Esophagus muscularis mucosa (tissue), 4 donors: ENCODE results near the gene ZIC2. TPM values are rescaled to one million over a fixed set of nuclear protein-coding genes. Genes with fewer than 3 reads are reported as not detected.

Experiments
- DNase-seq: peaks from one replicate; pipeline ENCODE4 v3.0.0-alpha.2; 2017; ENCODE audit errors: extremely low spot score
- H3K27ac ChIP-seq, 4 donors: fragments of 200-600 bp; sonication (generic); replicated peaks in 1 of 4; 1 replicate in 3 of 4; 2 replicates in 1 of 4; pipeline ENCODE4 v1.5.1; 2016 to 2019; ENCODE audit warnings: mild to moderate bottlenecking in 1 of 4
- H3K27me3 ChIP-seq, 4 donors: fragments of 200-600 bp; sonication (generic); one replicate each; pipeline versions ENCODE4 v1.5.1 to v1.6.0; 2016 to 2019
- H3K36me3 ChIP-seq, 4 donors: fragments of 200-600 bp; sonication (generic); one replicate each; pipeline ENCODE4 v1.5.1; 2016 to 2019
- H3K4me1 ChIP-seq, 4 donors: fragments of 200-600 bp; sonication (generic); one replicate each; pipeline ENCODE4 v1.5.1; 2016 to 2019
- H3K4me3 ChIP-seq, 4 donors: fragments of 200-600 bp; sonication (generic); 1 replicate in 2 of 4; 2 replicates in 2 of 4; pipeline ENCODE4 v1.5.1; 2016 to 2019; ENCODE audit warnings: mild to moderate bottlenecking in 4 of 4, moderate library complexity in 1 of 4
- H3K9me3 ChIP-seq, 4 donors: fragments of 200-600 bp; sonication (generic); 1 replicate in 3 of 4; 2 replicates in 1 of 4; pipeline ENCODE4 v1.5.1; 2016 to 2019
- CTCF ChIP-seq, 3 experiments: fragments of 200-600 bp in 2 of 3; fragments of 450-650 bp in 1 of 3; sonication (generic) in 2 of 3; IDR thresholded peaks; one replicate each; pipeline ENCODE4 v1.5.1; 2017 to 2019; ENCODE audit warnings: antibody characterized with exemption in 3 of 3, mild to moderate bottlenecking in 2 of 3, moderate library complexity in 1 of 3
- EP300 ChIP-seq: sonication (generic); formaldehyde crosslinking; IDR thresholded peaks from one replicate; pipeline ENCODE4 v1.6.1; 2017; ENCODE audit warnings: antibody characterized with exemption
- POLR2A ChIP-seq: fragments of 450-650 bp; IDR thresholded peaks from one replicate; pipeline ENCODE4 v1.6.1; 2017; ENCODE audit warnings: antibody characterized with exemption, moderate library complexity, mild to moderate bottlenecking, low read depth
- POLR2AphosphoS5 ChIP-seq, 2 donors: sonication (generic); formaldehyde crosslinking; IDR thresholded peaks; one replicate each; pipeline ENCODE4 v1.6.1; 2017; ENCODE audit warnings: antibody characterized with exemption in 2 of 2
- WGBS: methylation state at CpG from one replicate; pipeline ENCODE4 v1.1.5; 2018; 5-methylcytosine and 5-hydroxymethylcytosine counted together
- intact Hi-C: fragments of 100-400 bp; cut with DNase I; formaldehyde crosslinking; loops from one replicate; pipeline ENCODE4 v1.15.1; 2023
- total RNA-seq, 4 donors: library from RNA; depleted of rRNA; stranded (reverse); fragments of >200 nt; gene quantifications; one replicate each; pipeline versions ENCODE4 v1.1.0 to v1.2.1, GENCODE V29; 2016

The ZIC2 gene
- total RNA-seq, 4 donors from 2014 or later = not detected

DNA sequence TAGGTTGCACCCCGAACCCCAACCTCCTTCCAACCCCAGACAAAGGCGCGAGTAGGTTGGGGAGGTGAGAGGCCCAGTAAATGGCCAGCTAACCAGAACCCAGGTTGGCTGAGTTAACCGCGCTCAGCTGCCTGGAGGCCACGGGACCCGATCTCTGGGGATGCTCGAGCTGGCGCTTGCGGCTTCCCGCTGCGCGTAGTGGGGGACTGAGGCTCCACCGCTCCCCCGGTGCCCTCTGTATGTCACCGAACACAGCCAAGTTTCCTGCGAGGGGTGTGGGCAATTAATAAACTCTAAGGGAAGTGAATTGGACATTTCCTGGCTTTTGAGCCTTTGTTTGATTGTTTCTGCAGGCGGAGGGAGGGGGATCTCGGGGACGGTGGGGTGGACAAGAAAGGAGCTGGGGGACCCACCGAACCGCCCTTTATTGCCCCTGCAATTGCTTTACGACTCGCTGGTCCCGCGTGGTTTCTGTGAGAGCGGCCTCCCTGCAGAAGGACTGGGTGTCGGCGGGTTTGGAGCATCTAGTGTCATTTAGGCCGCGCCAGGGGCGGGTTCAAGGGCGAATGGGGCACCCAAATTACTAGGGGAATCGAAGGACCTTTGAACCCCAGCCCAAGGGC lies 6.5 kb upstream of the ZIC2 start:
- Histone ChIP-seq H3K9me3 (no peaks in the 10 kb centered on the region), H3K27ac (no peak overlapping the region), H3K27me3 (peaks cover 19 to 100% (median 88%) of the 10 kb centered on the region in 4 donors), H3K36me3 (no peaks in the 10 kb centered on the region), H3K4me3 (no peak overlapping the region), H3K4me1 (peaks cover 23 to 43% (median 35%) of the 10 kb centered on the region in 4 donors)
- WGBS = 11% methylated on average over 27 of the region's 34 CpGs
- TF ChIP-seq POLR2A (no peak), POLR2AphosphoS5 (IDR thresholded peaks at IDR 0.05) (no peak), EP300 (no peak), CTCF (IDR thresholded peaks at IDR 0.05) (no peak)
- no peak for DNase-seq
- intact Hi-C loops = loop anchor here (10.0 kb wide), 1 partner anchor 320 kb away; no protein-coding TSS in a partner anchor

DNA sequence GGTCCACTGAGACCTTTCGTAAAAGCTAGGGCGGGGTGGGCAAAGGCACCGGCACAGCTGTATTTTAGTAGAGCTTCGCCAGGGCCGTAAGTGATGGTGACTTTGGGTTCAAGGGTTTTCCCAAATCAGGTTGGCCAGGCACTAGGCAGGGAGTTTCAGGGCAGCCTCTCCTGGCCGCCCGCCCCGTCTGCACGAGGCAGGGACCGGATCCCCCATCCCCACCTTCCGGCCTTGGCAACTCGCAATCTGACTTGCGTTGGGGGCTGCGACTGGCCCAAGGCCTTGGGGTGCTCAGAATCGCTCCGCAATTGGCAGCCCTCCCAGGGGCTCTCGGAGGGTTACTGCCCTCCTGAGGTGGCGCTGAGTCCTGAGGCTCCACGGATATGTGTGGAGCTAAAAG lies 6.0 kb upstream of the ZIC2 start:
- TF ChIP-seq POLR2AphosphoS5 (IDR thresholded peaks at IDR 0.05) (no peak), POLR2A (no peak), EP300 (no peak), CTCF (IDR thresholded peaks at IDR 0.05) (no peak)
- Histone ChIP-seq H3K9me3 (no peaks in the 10 kb centered on the region), H3K27me3 (peaks cover 23 to 100% (median 93%) of the 10 kb centered on the region in 4 donors), H3K27ac (no peak overlapping the region), H3K4me1 (peaks cover 25 to 44% (median 38%) of the 10 kb centered on the region in 4 donors), H3K4me3 (no peak overlapping the region), H3K36me3 (no peaks in the 10 kb centered on the region)
- WGBS = 39% methylated on average over 7 of the region's 19 CpGs
- DNase-seq = no peak
- intact Hi-C loops = loop anchor here (10.0 kb wide), 1 partner anchor 321 kb away; no protein-coding TSS in a partner anchor

DNA sequence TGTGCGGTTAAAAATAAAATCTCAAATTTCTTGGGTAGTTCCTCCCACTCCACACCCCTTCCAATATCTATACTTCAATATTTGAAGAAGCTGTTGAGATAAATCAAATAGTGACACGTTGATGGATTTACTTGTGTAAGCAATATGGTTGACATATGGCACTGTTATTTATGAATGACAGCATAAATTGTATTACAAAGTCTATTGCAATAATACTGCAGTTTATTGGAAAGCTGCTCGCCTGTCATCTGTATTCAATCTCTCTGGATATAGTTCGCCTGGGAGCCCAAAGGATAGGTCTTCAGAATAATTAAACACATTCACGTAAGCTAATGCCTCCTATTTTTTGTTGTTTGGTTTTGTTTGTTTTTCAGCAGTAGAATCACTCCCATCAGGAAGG lies 5.0 kb upstream of the ZIC2 start:
- Histone ChIP-seq H3K4me3 (no peak overlapping the region), H3K27me3 (peaks cover 17 to 100% (median 93%) of the 10 kb centered on the region in 4 donors), H3K27ac (no peak overlapping the region), H3K9me3 (no peaks in the 10 kb centered on the region), H3K36me3 (no peaks in the 10 kb centered on the region), H3K4me1 (peaks cover 27 to 44% (median 38%) of the 10 kb centered on the region in 4 donors)
- WGBS = 84% methylated on average over 5 of the region's 5 CpGs
- intact Hi-C loops = loop anchor here (10.0 kb wide), 1 partner anchor 322 kb away; no protein-coding TSS in a partner anchor
- TF ChIP-seq EP300 (no peak), POLR2A (no peak), CTCF (IDR thresholded peaks at IDR 0.05) (no peak), POLR2AphosphoS5 (IDR thresholded peaks at IDR 0.05) (no peak)
- DNase-seq = no peak

- intact Hi-C loops = loop anchor here (10.0 kb wide), 1 partner anchor 323 kb away; no protein-coding TSS in a partner anchor
- Histone ChIP-seq H3K4me1 (peaks cover 32 to 45% (median 42%) of the 10 kb centered on the region in 4 donors), H3K27me3 (peaks cover 16 to 100% (median 91%) of the 10 kb centered on the region in 4 donors), H3K9me3 (no peaks in the 10 kb centered on the region), H3K4me3 (no peak overlapping the region), H3K27ac (no peak overlapping the region), H3K36me3 (no peaks in the 10 kb centered on the region)
- no peak for DNase-seq
- 65% methylated on average over 7 of the region's 7 CpGs for WGBS
- TF ChIP-seq POLR2A (no peak), CTCF (IDR thresholded peaks at IDR 0.05) (no peak), POLR2AphosphoS5 (IDR thresholded peaks at IDR 0.05) (no peak), EP300 (no peak)
Observed at GRCh38 chr13:99977334-99977911, 4.2 kb upstream of the ZIC2 start.
